ENCODE data around the gene TSPAN3.

The TSPAN3 gene

GRCh38 chr15:77084436-77084835 is 13.5 kb upstream of the TSPAN3 start:
- Histone ChIP-seq H3K36me3 (ENCODE audit: control insufficient read depth in 2 of 2, insufficient read depth in 2 of 2, low read length in 2 of 2) (no peaks in the 10 kb centered on the region), H3K4me1 (ENCODE audit: control insufficient read depth, insufficient read depth, low read length) (peaks cover 5% of the 10 kb centered on the region), H3K9ac (ENCODE audit: low read length in 2 of 2) (no peak overlapping the region), H3K4me3 (ENCODE audit: low read length in 2 of 2) (no peak overlapping the region), H3K27ac (ENCODE audit: low read length) (no peak overlapping the region), H3K27me3 (ENCODE audit: control insufficient read depth in 1 of 2, insufficient read depth in 2 of 2, low read length in 2 of 2) (no peaks in the 10 kb centered on the region), H3K9me3 (ENCODE audit: control insufficient read depth in 2 of 2, low read length in 2 of 2) (no peaks in the 10 kb centered on the region)

GRCh38 chr15:77083381-77084160 is 12.7 kb upstream of the TSPAN3 start:
- H3K4me1 ChIP-seq (ENCODE audit: control insufficient read depth, insufficient read depth, low read length) = peaks cover 5% of the 10 kb centered on the region
- no peaks in the 10 kb centered on the region for H3K36me3 ChIP-seq (ENCODE audit: control insufficient read depth in 2 of 2, insufficient read depth in 2 of 2, low read length in 2 of 2)
- H3K9ac ChIP-seq (ENCODE audit: low read length in 2 of 2) = peak overlapping the region in 1 of 2 donors; percentile 55
- H3K27me3 ChIP-seq (ENCODE audit: control insufficient read depth in 1 of 2, insufficient read depth in 2 of 2, low read length in 2 of 2) = no peaks in the 10 kb centered on the region
- peak overlapping the region; percentile 49 to 58 for H3K4me3 ChIP-seq (ENCODE audit: low read length in 2 of 2)
- H3K27ac ChIP-seq (ENCODE audit: low read length) = peak overlapping the region; percentile 31
- no peaks in the 10 kb centered on the region for H3K9me3 ChIP-seq (ENCODE audit: control insufficient read depth in 2 of 2, low read length in 2 of 2)

GRCh38 chr15:77081971-77082370 is 11.1 kb upstream of the TSPAN3 start:
- no peaks in the 10 kb centered on the region for H3K36me3 ChIP-seq (ENCODE audit: control insufficient read depth in 2 of 2, insufficient read depth in 2 of 2, low read length in 2 of 2)
- H3K4me1 ChIP-seq (ENCODE audit: control insufficient read depth, insufficient read depth, low read length) = peaks cover 5% of the 10 kb centered on the region

DNA sequence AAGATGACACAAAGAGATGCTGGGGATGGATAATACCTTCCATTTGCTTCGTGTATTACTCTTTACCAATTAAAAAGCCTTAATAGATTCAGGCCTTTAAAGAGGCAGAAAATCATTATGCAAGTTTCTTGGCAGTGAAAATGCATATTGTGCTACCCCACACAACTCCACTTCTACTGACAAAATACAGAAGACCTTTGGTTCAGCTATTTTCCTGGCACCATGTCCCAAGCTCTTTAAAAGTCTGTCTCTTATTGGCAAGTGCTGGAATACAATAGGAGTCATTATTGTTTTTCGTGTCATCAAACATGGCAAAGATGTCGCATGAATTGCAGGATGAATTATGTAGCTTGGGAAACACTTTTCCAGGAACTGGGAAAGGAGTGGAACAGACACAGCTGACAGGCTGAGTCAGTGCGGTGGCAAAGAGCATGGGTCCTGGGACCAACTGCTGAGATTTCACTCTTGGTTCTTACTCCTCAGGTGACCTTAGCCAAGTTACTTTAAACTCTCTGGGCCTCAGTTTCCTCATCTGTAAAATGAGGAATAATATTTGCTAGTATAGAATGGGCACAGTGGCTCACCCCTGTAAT is 5.5 kb upstream of the TSPAN3 start:
- Histone ChIP-seq H3K27me3 (ENCODE audit: control insufficient read depth in 1 of 2, insufficient read depth in 2 of 2, low read length in 2 of 2) (peaks cover 0 to 4% of the 10 kb centered on the region in 2 donors), H3K36me3 (ENCODE audit: control insufficient read depth in 2 of 2, insufficient read depth in 2 of 2, low read length in 2 of 2) (no peaks in the 10 kb centered on the region), H3K4me1 (ENCODE audit: control insufficient read depth, insufficient read depth, low read length) (peaks cover under 1% of the 10 kb centered on the region), H3K9ac (ENCODE audit: low read length in 2 of 2) (no peak overlapping the region), H3K9me3 (ENCODE audit: control insufficient read depth in 2 of 2, low read length in 2 of 2) (no peaks in the 10 kb centered on the region), H3K27ac (ENCODE audit: low read length) (no peak overlapping the region), H3K4me3 (ENCODE audit: low read length in 2 of 2) (no peak overlapping the region)

More at GRCh38 chr15:77081971-77082370, 11.1 kb upstream of the TSPAN3 start:
- no peak overlapping the region for H3K27ac ChIP-seq (ENCODE audit: low read length)
- no peak overlapping the region for H3K4me3 ChIP-seq (ENCODE audit: low read length in 2 of 2)
- no peak overlapping the region for H3K9ac ChIP-seq (ENCODE audit: low read length in 2 of 2)
- H3K9me3 ChIP-seq (ENCODE audit: control insufficient read depth in 2 of 2, low read length in 2 of 2) = no peaks in the 10 kb centered on the region
- no peaks in the 10 kb centered on the region for H3K27me3 ChIP-seq (ENCODE audit: control insufficient read depth in 1 of 2, insufficient read depth in 2 of 2, low read length in 2 of 2)

DNA sequence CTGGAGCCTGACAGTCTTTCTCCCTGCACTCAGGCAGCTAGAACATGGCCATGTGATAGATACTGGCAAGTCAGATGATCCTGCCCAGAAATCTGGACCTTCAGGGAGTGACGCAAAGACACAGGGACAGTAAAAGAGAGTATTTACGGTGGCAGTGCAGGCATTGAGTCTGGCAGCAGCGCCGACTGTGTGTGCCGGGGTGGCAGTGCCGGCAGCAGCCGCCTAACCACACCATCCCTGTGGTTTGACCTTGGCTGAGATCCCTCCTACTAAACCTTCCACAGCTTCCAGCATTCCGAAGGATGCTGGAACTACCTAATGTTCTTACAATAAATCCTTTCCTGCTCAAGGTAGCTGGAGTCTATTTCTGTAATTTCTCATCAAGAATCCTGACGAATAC is 4.6 kb upstream of the TSPAN3 start:
- Histone ChIP-seq H3K9me3 (ENCODE audit: control insufficient read depth in 2 of 2, low read length in 2 of 2) (no peaks in the 10 kb centered on the region), H3K27me3 (ENCODE audit: control insufficient read depth in 1 of 2, insufficient read depth in 2 of 2, low read length in 2 of 2) (peaks cover 0 to 4% of the 10 kb centered on the region in 2 donors)

GRCh38 chr15:77074350-77074749 is 3.4 kb upstream of the TSPAN3 start:
- Histone ChIP-seq H3K27me3 (ENCODE audit: control insufficient read depth in 1 of 2, insufficient read depth in 2 of 2, low read length in 2 of 2) (peaks cover 0 to 4% of the 10 kb centered on the region in 2 donors), H3K9ac (ENCODE audit: low read length in 2 of 2) (no peak overlapping the region), H3K9me3 (ENCODE audit: control insufficient read depth in 2 of 2, low read length in 2 of 2) (no peaks in the 10 kb centered on the region), H3K36me3 (ENCODE audit: control insufficient read depth in 2 of 2, insufficient read depth in 2 of 2, low read length in 2 of 2) (no peaks in the 10 kb centered on the region), H3K27ac (ENCODE audit: low read length) (no peak overlapping the region), H3K4me1 (ENCODE audit: control insufficient read depth, insufficient read depth, low read length) (peaks cover 9% of the 10 kb centered on the region), H3K4me3 (ENCODE audit: low read length in 2 of 2) (no peak overlapping the region)

More for the DNA sequence above, 4.6 kb upstream of the TSPAN3 start:
- H3K9ac ChIP-seq (ENCODE audit: low read length in 2 of 2) = no peak overlapping the region
- H3K4me3 ChIP-seq (ENCODE audit: low read length in 2 of 2) = no peak overlapping the region
- H3K36me3 ChIP-seq (ENCODE audit: control insufficient read depth in 2 of 2, insufficient read depth in 2 of 2, low read length in 2 of 2) = no peaks in the 10 kb centered on the region
- H3K4me1 ChIP-seq (ENCODE audit: control insufficient read depth, insufficient read depth, low read length) = peaks cover 4% of the 10 kb centered on the region
- no peak overlapping the region for H3K27ac ChIP-seq (ENCODE audit: low read length)

- Histone ChIP-seq H3K4me1 (ENCODE audit: control insufficient read depth, insufficient read depth, low read length) (peaks cover 10% of the 10 kb centered on the region), H3K27ac (ENCODE audit: low read length) (peak overlapping the region; percentile 80), H3K4me3 (ENCODE audit: low read length in 2 of 2) (peak overlapping the region in 1 of 2 donors; percentile 83), H3K9me3 (ENCODE audit: control insufficient read depth in 2 of 2, low read length in 2 of 2) (no peaks in the 10 kb centered on the region), H3K9ac (ENCODE audit: low read length in 2 of 2) (peak overlapping the region in 1 of 2 donors; percentile 60), H3K27me3 (ENCODE audit: control insufficient read depth in 1 of 2, insufficient read depth in 2 of 2, low read length in 2 of 2) (peaks cover 0 to 4% of the 10 kb centered on the region in 2 donors), H3K36me3 (ENCODE audit: control insufficient read depth in 2 of 2, insufficient read depth in 2 of 2, low read length in 2 of 2) (no peaks in the 10 kb centered on the region)
Measured at GRCh38 chr15:77071305-77072223, 655 bp upstream of the TSPAN3 start.

DNA sequence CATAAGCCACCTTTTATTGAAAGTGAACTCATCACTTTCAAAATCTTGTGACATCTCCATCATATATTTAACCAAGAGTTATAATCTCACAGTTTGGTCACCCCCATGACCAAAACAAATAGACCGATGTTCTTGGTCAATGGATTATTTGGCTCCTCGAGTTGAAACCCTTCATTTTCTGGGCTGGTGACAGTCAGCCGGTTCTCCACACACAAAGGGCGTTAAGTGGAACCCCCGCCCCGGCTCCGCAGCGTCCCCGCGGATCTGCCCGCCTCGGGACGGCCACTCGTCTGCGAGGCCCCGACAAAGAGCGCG is 772 bp downstream of the TSPAN3 start:
- peak overlapping the region; percentile 80 for H3K27ac ChIP-seq (ENCODE audit: low read length)
- peak overlapping the region; percentile 70 to 86 for H3K9ac ChIP-seq (ENCODE audit: low read length in 2 of 2)
- no peaks in the 10 kb centered on the region for H3K9me3 ChIP-seq (ENCODE audit: control insufficient read depth in 2 of 2, low read length in 2 of 2)
- peaks cover 10% of the 10 kb centered on the region for H3K4me1 ChIP-seq (ENCODE audit: control insufficient read depth, insufficient read depth, low read length)
- peak overlapping the region; percentile 70 to 83 for H3K4me3 ChIP-seq (ENCODE audit: low read length in 2 of 2)
- no peaks in the 10 kb centered on the region for H3K36me3 ChIP-seq (ENCODE audit: control insufficient read depth in 2 of 2, insufficient read depth in 2 of 2, low read length in 2 of 2)
- peaks cover 0 to 2% of the 10 kb centered on the region in 2 donors for H3K27me3 ChIP-seq (ENCODE audit: control insufficient read depth in 1 of 2, insufficient read depth in 2 of 2, low read length in 2 of 2)

GRCh38 chr15:77069521-77070121 is 1.3 kb downstream of the TSPAN3 start:
- H3K36me3 ChIP-seq (ENCODE audit: control insufficient read depth in 2 of 2, insufficient read depth in 2 of 2, low read length in 2 of 2) = no peaks in the 10 kb centered on the region
- peak overlapping the region; percentile 70 to 83 for H3K4me3 ChIP-seq (ENCODE audit: low read length in 2 of 2)
- peaks cover 0 to 1% of the 10 kb centered on the region in 2 donors for H3K27me3 ChIP-seq (ENCODE audit: control insufficient read depth in 1 of 2, insufficient read depth in 2 of 2, low read length in 2 of 2)
- H3K4me1 ChIP-seq (ENCODE audit: control insufficient read depth, insufficient read depth, low read length) = peaks cover 10% of the 10 kb centered on the region
- H3K9ac ChIP-seq (ENCODE audit: low read length in 2 of 2) = peak overlapping the region; percentile 70 to 86
- peak overlapping the region; percentile 80 for H3K27ac ChIP-seq (ENCODE audit: low read length)
- no peaks in the 10 kb centered on the region for H3K9me3 ChIP-seq (ENCODE audit: control insufficient read depth in 2 of 2, low read length in 2 of 2)

DNA sequence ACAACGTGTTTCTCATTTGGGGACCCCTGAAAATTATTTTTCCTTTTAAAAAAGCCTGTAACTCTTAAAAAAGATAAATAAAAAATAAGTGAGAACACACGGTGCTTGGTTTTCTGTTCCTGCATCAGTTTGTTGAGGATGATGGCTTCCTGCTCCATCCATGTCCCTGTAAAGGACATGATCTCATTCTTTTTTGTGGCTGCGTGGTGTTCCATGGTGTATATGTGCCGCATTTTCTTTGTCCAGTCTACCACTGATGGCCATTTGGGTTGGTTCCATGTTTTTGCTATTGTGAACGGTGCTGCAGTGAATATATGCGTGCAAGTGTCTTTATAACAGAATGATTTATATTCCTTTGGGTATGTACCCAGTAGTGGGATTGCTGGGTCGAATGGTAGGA is 2.3 kb downstream of the TSPAN3 start:
- H3K9me3 ChIP-seq (ENCODE audit: control insufficient read depth in 2 of 2, low read length in 2 of 2) = no peaks in the 10 kb centered on the region
- peaks cover 10% of the 10 kb centered on the region for H3K4me1 ChIP-seq (ENCODE audit: control insufficient read depth, insufficient read depth, low read length)
- no peak overlapping the region for H3K4me3 ChIP-seq (ENCODE audit: low read length in 2 of 2)
- no peak overlapping the region for H3K9ac ChIP-seq (ENCODE audit: low read length in 2 of 2)
- H3K36me3 ChIP-seq (ENCODE audit: control insufficient read depth in 2 of 2, insufficient read depth in 2 of 2, low read length in 2 of 2) = no peaks in the 10 kb centered on the region
- H3K27me3 ChIP-seq (ENCODE audit: control insufficient read depth in 1 of 2, insufficient read depth in 2 of 2, low read length in 2 of 2) = no peaks in the 10 kb centered on the region
- H3K27ac ChIP-seq (ENCODE audit: low read length) = no peak overlapping the region
